Uterus (tissue), 4 donors: ENCODE measurements around the gene KLF13. TPM values are rescaled to one million over a fixed set of nuclear protein-coding genes. Genes with fewer than 3 reads are reported as not detected.

Source experiments
- DNase-seq, 2 donors: peaks; one replicate each; pipeline ENCODE4 v3.0.0-alpha.2; 2019 to 2020
- H3K27ac ChIP-seq, 2 donors: fragments of 200-600 bp; sonication (generic); 1 replicate in 1 of 2; 2 replicates in 1 of 2; pipeline ENCODE4 v1.5.1; 2016 to 2018
- H3K27me3 ChIP-seq, 2 donors: fragments of 200-600 bp; sonication (generic); one replicate each; pipeline ENCODE4 v1.5.1; 2018 to 2019; ENCODE audit warnings: control low read depth in 1 of 2
- H3K36me3 ChIP-seq, 2 donors: fragments of 200-600 bp; sonication (generic); one replicate each; pipeline ENCODE4 v1.5.1; 2019; ENCODE audit warnings: control low read depth in 1 of 2
- H3K4me1 ChIP-seq, 2 donors: fragments of 200-600 bp; sonication (generic); one replicate each; pipeline ENCODE4 v1.5.1; 2018 to 2019; ENCODE audit warnings: control low read depth in 1 of 2
- H3K4me3 ChIP-seq, 2 donors: fragments of 200-600 bp; sonication (generic); 1 replicate in 1 of 2; 2 replicates in 1 of 2; pipeline ENCODE4 v1.5.1; 2018 to 2019; ENCODE audit warnings: mild to moderate bottlenecking in 1 of 2
- H3K9me3 ChIP-seq, 2 donors: fragments of 200-600 bp; sonication (generic); one replicate each; pipeline ENCODE4 v1.5.1; 2019; ENCODE audit warnings: control low read depth in 1 of 2
- CTCF ChIP-seq, 4 experiments: fragments of 200-600 bp in 2 of 4; fragments of 450-650 bp in 2 of 4; sonication (generic) in 2 of 4; IDR thresholded peaks; one replicate each; pipeline ENCODE4 v1.5.1; 2016 to 2019; ENCODE audit warnings: antibody characterized with exemption in 4 of 4, mild to moderate bottlenecking in 2 of 4, moderate library complexity in 1 of 4
- POLR2A ChIP-seq, 2 donors: fragments of 450-650 bp; IDR thresholded peaks; one replicate each; pipeline ENCODE4 v1.6.1; 2016; ENCODE audit warnings: antibody characterized with exemption in 2 of 2, mild to moderate bottlenecking in 1 of 2, moderate library complexity in 1 of 2
- intact Hi-C: fragments of 100-400 bp; cut with DNase I; formaldehyde crosslinking; loops from one replicate; pipeline ENCODE4 v1.15.1; 2023; ENCODE audit warnings: low total_unique reads
- total RNA-seq, 4 donors: library from RNA; depleted of rRNA in 3 of 4; stranded (reverse); fragments of >200 nt in 3 of 4; gene quantifications; one replicate each; pipeline versions ENCODE4 v1.1.0 to v1.2.4, GENCODE V29; 2014 to 2023
- donor health status: DM: yes; HTN: yes; CAD: no.

The KLF13 gene
- total RNA-seq, 4 donors from 2014 or later: 20.2 to 58.8 (median 25.7) TPM

DNA sequence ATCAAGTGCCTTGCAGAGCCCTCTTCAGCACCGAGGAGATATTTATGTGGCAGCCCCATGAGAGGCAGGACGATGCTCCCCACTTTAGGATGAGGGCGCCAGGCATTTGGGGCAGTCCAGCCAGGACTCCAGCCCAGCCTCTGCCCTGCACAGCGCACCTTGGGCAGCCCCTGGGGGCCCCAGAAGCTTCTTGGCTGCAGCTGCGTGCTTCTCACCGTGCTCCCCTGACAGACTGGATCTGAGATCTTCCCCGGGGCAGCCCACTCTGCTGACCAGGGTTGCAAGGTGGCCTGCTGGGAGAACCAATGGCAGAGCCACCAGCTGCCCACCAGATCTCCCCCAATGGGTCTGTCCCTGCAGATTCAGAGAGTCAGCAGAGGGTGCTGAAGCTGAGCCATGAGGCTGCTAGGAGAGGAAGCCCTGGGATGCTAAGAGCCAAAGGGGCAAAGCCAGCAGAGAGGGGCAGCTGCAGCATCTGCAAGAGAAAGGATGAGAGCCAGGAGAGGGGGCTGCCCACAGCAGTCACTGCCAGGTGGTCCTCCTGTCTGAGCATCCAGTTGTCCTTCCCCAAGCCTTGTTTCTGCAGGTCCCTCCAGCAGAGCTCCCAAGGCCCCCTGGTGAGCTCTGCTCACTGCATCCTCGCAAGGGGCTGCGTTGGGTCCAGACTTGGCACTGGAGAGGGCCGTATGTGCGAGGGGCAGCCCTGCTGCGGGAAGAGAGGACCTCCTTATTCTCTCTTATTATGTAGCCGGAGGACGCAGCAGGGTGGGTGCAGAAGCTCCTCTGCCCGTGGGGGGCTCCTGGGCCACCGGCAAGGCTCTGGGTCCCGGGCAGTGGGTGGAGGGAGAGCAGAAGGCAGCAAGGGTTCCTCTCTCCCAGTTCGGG lies 14.7 kb upstream of the KLF13 start:
- Histone ChIP-seq H3K4me3 (no peak overlapping the region), H3K9me3 (no peaks in the 10 kb centered on the region), H3K36me3 (no peaks in the 10 kb centered on the region), H3K27ac (no peak overlapping the region), H3K4me1 (no peaks in the 10 kb centered on the region), H3K27me3 (no peaks in the 10 kb centered on the region)
- intact Hi-C loops: no loop called here
- no peak for DNase-seq
- no peak for TF ChIP-seq CTCF (IDR thresholded peaks at IDR 0.05)
- TF ChIP-seq POLR2A (IDR thresholded peaks at IDR 0.05): no peak

- Histone ChIP-seq H3K4me3 (no peak overlapping the region), H3K9me3 (no peaks in the 10 kb centered on the region), H3K36me3 (no peaks in the 10 kb centered on the region), H3K27ac (no peak overlapping the region), H3K4me1 (no peaks in the 10 kb centered on the region), H3K27me3 (no peaks in the 10 kb centered on the region)
- DNase-seq: no peak
- intact Hi-C loops: no loop called here
- no peak for TF ChIP-seq CTCF (IDR thresholded peaks at IDR 0.05)
- TF ChIP-seq POLR2A (IDR thresholded peaks at IDR 0.05): no peak
Observed at GRCh38 chr15:31313223-31313622, 13.4 kb upstream of the KLF13 start.

DNA sequence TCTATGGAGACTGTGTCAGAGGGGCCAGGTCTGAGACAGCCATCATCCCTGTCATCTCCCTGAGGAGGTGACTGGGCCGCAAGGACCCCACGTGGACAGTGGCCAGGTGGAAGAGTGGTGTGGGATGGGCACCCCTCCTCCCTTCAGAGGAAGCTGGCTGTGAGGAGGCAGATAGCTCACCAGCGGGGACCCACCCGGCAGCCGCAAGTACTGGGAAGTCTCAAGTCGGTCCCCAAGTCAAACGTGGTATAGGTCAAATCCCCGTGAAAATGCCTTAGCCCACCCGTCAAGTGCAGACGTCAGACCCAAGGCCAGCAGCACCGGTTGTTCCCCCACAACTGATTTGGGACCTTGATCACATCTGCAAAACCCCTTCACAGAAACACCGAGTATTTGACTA lies 12.3 kb upstream of the KLF13 start:
- DNase-seq: no peak
- TF ChIP-seq POLR2A (IDR thresholded peaks at IDR 0.05): no peak
- no peak for TF ChIP-seq CTCF (IDR thresholded peaks at IDR 0.05)
- no peaks in the 10 kb centered on the region for H3K27me3 ChIP-seq

GRCh38 chr15:31316135-31316795 lies 10.4 kb upstream of the KLF13 start:
- H3K27ac ChIP-seq: no peak overlapping the region
- no peaks in the 10 kb centered on the region for H3K27me3 ChIP-seq
- no peaks in the 10 kb centered on the region for H3K9me3 ChIP-seq
- no peaks in the 10 kb centered on the region for H3K4me1 ChIP-seq
- DNase-seq: no peak
- no peaks in the 10 kb centered on the region for H3K36me3 ChIP-seq
- H3K4me3 ChIP-seq: no peak overlapping the region
- intact Hi-C loops: no loop called here
- TF ChIP-seq POLR2A (IDR thresholded peaks at IDR 0.05): no peak
- no peak for TF ChIP-seq CTCF (IDR thresholded peaks at IDR 0.05)

More for the DNA sequence above, 12.3 kb upstream of the KLF13 start:
- Histone ChIP-seq H3K4me3 (no peak overlapping the region), H3K36me3 (no peaks in the 10 kb centered on the region), H3K9me3 (no peaks in the 10 kb centered on the region), H3K4me1 (no peaks in the 10 kb centered on the region), H3K27ac (no peak overlapping the region)
- intact Hi-C loops: no loop called here

- H3K4me3 ChIP-seq: no peak overlapping the region
- DNase-seq: no peak
- intact Hi-C loops: no loop called here
- no peaks in the 10 kb centered on the region for H3K4me1 ChIP-seq
- no peaks in the 10 kb centered on the region for H3K27me3 ChIP-seq
- TF ChIP-seq POLR2A (IDR thresholded peaks at IDR 0.05) (no peak), CTCF (IDR thresholded peaks at IDR 0.05) (no peak)
- H3K36me3 ChIP-seq: no peaks in the 10 kb centered on the region
- no peaks in the 10 kb centered on the region for H3K9me3 ChIP-seq
- H3K27ac ChIP-seq: no peak overlapping the region
Observed at GRCh38 chr15:31317017-31317416, 9.6 kb upstream of the KLF13 start.
